Erythroblast (primary cell): ENCODE results near the gene PRODH2.

Experiments
- DNase-seq, 2 experiments: peaks; one replicate each; lab custom pipeline; 2025; lab: John Stamatoyannopoulos, UW
- GATA1 ChIP-seq: IDR thresholded peaks from 2 replicates; pipeline ENCODE4 v1.6.1; 2011; ENCODE audit warnings: low read depth, mild to moderate bottlenecking, control low read depth, low read length, moderate library complexity
- POLR2A ChIP-seq: IDR thresholded peaks from 2 replicates; pipeline ENCODE4 v1.6.1; 2011; ENCODE audit warnings: mild to moderate bottlenecking, low read length

PRODH2 gene, protein sequence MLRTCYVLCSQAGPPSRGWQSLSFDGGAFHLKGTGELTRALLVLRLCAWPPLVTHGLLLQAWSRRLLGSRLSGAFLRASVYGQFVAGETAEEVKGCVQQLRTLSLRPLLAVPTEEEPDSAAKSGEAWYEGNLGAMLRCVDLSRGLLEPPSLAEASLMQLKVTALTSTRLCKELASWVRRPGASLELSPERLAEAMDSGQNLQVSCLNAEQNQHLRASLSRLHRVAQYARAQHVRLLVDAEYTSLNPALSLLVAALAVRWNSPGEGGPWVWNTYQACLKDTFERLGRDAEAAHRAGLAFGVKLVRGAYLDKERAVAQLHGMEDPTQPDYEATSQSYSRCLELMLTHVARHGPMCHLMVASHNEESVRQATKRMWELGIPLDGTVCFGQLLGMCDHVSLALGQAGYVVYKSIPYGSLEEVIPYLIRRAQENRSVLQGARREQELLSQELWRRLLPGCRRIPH

GRCh38 chr19:35812220-35813042 is at the start of gene PRODH2:
Gene PRODH2, minus strand, starts transcription at chr19:35812845. Its CDS starts 40 bp downstream, at chr19:35812805.
- no peak for TF ChIP-seq POLR2A
- TF ChIP-seq GATA1, result no peak

DNA sequence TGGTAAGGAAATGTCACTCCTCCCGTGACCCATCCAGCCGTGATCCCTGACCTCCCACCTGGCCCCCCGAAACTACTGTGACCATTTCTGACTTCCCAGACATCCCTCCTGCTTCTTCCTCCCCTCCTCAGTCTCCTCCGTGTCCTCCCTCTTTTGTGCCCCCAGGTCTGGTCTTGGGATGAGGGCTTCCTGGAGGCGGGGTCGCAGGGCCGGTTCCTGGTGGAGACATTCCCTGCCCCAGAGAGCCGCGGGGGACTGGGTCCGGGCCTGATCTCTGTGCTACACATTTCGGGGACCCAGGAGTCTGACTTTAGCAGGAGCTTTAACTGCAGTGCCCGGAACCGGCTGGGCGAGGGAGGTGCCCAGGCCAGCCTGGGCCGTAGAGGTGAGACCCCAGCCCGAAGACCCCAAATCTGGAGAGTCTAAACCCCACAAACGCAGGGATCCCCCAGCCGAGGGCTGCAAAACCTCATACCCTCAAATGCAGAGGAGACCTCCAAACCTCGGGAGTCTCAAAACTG is 49.1 kb upstream of the PRODH2 start:
- TF ChIP-seq POLR2A, result no peak
- no peak for TF ChIP-seq GATA1
- DNase-seq, result no peak

More at GRCh38 chr19:35812220-35813042, at the start of gene PRODH2:
- DNase-seq, result no peak

GRCh38 chr19:35860818-35861639 is 48.4 kb upstream of the PRODH2 start:
- TF ChIP-seq POLR2A (no peak), GATA1 (no peak)
- no peak for DNase-seq

GRCh38 chr19:35860436-35860817 is 47.8 kb upstream of the PRODH2 start:
- DNase-seq, result no peak
- TF ChIP-seq POLR2A (no peak), GATA1 (no peak)

- no peak for DNase-seq
- TF ChIP-seq POLR2A (no peak), GATA1 (no peak)
Observed at GRCh38 chr19:35859414-35859813, 46.8 kb upstream of the PRODH2 start.

DNA sequence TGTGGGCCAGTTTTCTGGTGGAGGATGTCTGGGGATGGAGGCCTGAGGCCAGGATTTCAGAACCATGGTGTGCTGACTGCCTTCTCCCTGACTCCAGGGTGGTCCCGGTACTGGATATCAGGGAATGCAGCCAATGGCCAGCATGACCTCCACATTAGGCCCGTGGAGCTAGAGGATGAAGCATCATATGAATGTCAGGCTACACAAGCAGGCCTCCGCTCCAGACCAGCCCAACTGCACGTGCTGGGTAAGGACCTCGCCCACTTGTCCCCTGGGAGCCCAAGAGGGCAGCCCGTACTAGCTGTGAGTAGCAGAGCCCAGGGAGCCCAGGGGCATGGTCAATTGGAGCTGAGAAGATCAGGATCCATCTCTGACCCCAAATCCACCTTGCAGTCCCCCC is 45.7 kb upstream of the PRODH2 start:
- TF ChIP-seq GATA1 (no peak), POLR2A (no peak)
- no peak for DNase-seq

- no peak for TF ChIP-seq GATA1
- TF ChIP-seq POLR2A, result no peak
- DNase-seq, result no peak
Observed at GRCh38 chr19:35856546-35857149, 44.0 kb upstream of the PRODH2 start, which contains the start of gene KIRREL2. Gene KIRREL2, plus strand, starts transcription at chr19:35856911. Its CDS starts 209 bp downstream, at chr19:35857120.

DNA sequence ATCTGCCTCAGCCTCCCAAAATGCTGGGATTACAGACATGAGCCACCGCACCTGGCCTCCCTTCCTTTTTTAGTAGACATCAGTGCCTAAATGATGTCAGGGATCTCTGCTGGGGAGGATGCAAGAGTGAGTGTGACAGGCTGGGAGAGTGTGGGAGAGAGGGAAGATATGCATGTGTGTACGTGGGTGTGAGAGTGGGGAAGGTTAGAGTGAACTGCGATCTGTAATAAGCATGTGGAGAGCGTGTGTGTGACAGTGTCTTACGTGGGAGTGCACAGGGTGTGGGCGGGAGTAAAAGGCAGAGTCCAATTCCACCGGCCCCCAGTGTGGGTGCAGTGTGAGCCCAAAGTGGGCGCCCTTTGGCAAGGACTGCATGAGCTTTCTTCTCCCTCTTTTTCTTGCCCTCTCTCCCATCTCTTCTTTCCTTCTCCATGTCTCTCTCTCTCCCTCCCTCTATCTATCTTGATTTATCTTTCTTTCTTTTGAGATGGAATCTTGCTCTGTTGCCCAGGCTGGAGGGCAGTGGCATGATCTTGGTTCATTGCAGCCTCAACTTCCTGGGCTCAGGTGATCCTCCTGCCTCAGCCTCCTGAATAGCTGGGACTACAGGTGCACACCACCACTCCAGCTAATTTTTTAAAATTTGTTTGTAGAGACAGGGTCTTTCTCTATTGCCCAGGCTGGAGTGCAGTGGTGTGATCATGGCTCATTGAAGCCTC is 40.6 kb upstream of the PRODH2 start:
- DNase-seq, result no peak
- TF ChIP-seq GATA1, result no peak
- TF ChIP-seq POLR2A, result no peak

GRCh38 chr19:35852029-35852780 is 39.6 kb upstream of the PRODH2 start, which contains the start of gene NPHS1:
Gene NPHS1, minus strand, starts transcription at chr19:35852504. Its CDS starts 667 bp downstream, at chr19:35851837.
- TF ChIP-seq GATA1, result no peak
- DNase-seq, result no peak

GRCh38 chr19:35851213-35852028 is 38.8 kb upstream of the PRODH2 start:
- no peak for DNase-seq
- no peak for TF ChIP-seq POLR2A
- no peak for TF ChIP-seq GATA1
